Measurements from ENCODE around the gene UBASH3A.

Gene UBASH3A

GRCh38 chr21:42493109-42494060 lies 89.7 kb downstream of the UBASH3A start:
- no peak for TF ChIP-seq CTCF (IDR thresholded peaks at IDR 0.05)

GRCh38 chr21:42495027-42495426 lies 91.3 kb downstream of the UBASH3A start:
- no peak for TF ChIP-seq CTCF (IDR thresholded peaks at IDR 0.05)

- no peak for TF ChIP-seq CTCF (IDR thresholded peaks at IDR 0.05)
Observed at GRCh38 chr21:42495765-42496119, 92.0 kb downstream of the UBASH3A start.

GRCh38 chr21:42496120-42496838 lies 92.6 kb downstream of the UBASH3A start, which contains the start of gene RSPH1:
Gene RSPH1, minus strand, starts transcription at chr21:42496224. Its CDS starts 38 bp downstream, at chr21:42496186.
- no peak for TF ChIP-seq CTCF (IDR thresholded peaks at IDR 0.05)

GRCh38 chr21:42496839-42497202 lies 93.1 kb downstream of the UBASH3A start:
- TF ChIP-seq CTCF (IDR thresholded peaks at IDR 0.05): no peak
